PC-9 (cell line): ENCODE results near the gene GLI1.
"Not testable (repeated sequence)": the region's sequence is repeated elsewhere in the genome, so short reads cannot be mapped to it uniquely, and the experiment has no call there.

Experiments
- CTCF ChIP-seq: fragments of 200-600 bp; sonication (generic); conservative IDR thresholded peaks from 2 replicates; pipeline ENCODE4 v1.6.1; 2017; ENCODE audit warnings: mixed run types, antibody characterized with exemption, mild to moderate bottlenecking, moderate library complexity
- EZH2 ChIP-seq: fragments of 200-600 bp; sonication (generic); IDR thresholded peaks from 2 replicates; pipeline ENCODE4 v1.8.0; 2017; ENCODE audit warnings: antibody characterized with exemption, low read depth

DNA sequence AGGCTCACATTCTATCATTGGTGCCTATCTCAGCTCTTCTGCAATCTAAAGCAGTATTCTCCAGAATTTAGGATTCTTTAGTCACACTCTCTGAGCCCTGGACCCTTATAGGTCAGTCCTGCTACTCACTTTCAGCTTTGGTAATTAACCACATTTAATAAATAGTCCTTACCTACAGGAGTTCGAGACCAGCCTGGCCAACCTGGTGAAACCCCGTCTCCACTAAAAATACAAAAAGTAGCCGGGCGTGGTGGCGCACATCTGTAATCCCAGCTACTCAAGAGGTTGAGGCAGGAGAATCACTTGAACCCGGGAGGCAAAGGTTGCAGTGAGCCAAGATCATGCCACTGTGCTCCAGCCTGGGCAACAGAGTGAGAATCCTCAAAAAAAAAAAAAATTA, 54.1 kb downstream of the GLI1 start:
- TF ChIP-seq CTCF, EZH2: not testable (repeated sequence)
